Epithelial cell of esophagus (primary cell): ENCODE measurements around the gene EPHB1.
"Not testable (repeated sequence)": the region's sequence is repeated elsewhere in the genome, so short reads cannot be mapped to it uniquely, and the experiment has no call there.

ENCODE experiments used
- DNase-seq: peaks from one replicate; pipeline ENCODE4 v3.0.0; 2010; ENCODE audit warnings: low read depth
- H3K4me3 ChIP-seq: 2 replicates; pipeline ENCODE4 v1.5.1; 2011; ENCODE audit warnings: mild to moderate bottlenecking, low read length, control low read depth
- TF ChIP-seq, protein P1 (sequence below): IDR thresholded peaks from 2 replicates; pipeline ENCODE4 v1.5.1; 2011; ENCODE audit warnings: low read depth, mild to moderate bottlenecking, low read length, control low read depth, inconsistent platforms; ENCODE audit not compliant: insufficient read depth; ENCODE audit errors: missing control alignments

EPHB1 gene

DNA sequence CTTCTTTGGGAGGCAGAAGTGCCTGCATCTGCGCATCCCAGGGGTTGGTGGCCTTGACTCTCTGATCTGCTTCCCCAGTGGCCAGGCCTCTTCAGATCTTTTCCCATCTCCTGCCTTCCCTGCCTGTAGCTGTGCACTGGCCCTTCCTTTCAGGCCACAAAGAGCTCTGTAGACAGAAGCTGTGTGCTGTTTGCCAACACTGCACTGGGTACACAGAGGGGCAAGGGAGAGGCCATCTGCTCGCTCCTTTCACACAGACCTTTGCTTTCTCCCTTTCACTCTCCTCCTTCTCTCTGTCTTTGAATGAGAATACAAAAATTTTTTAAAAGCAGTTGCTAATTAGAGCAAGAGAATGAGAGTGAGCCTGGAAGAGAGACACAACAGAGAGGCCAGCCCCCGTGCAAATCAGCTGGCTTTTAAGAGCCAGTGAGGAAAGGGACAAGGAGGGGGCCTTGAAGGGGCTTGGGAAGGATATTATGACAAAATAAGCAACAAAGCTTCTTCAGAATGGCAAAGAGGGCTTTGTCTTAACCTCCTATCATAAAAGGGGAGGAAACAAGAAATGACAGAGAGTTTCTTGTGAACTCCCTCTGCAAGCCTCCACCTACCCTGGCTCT, 170.9 kb downstream of the EPHB1 start:
- TF ChIP-seq, protein P1, sequence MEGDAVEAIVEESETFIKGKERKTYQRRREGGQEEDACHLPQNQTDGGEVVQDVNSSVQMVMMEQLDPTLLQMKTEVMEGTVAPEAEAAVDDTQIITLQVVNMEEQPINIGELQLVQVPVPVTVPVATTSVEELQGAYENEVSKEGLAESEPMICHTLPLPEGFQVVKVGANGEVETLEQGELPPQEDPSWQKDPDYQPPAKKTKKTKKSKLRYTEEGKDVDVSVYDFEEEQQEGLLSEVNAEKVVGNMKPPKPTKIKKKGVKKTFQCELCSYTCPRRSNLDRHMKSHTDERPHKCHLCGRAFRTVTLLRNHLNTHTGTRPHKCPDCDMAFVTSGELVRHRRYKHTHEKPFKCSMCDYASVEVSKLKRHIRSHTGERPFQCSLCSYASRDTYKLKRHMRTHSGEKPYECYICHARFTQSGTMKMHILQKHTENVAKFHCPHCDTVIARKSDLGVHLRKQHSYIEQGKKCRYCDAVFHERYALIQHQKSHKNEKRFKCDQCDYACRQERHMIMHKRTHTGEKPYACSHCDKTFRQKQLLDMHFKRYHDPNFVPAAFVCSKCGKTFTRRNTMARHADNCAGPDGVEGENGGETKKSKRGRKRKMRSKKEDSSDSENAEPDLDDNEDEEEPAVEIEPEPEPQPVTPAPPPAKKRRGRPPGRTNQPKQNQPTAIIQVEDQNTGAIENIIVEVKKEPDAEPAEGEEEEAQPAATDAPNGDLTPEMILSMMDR = no peak
- no peak for DNase-seq

DNA sequence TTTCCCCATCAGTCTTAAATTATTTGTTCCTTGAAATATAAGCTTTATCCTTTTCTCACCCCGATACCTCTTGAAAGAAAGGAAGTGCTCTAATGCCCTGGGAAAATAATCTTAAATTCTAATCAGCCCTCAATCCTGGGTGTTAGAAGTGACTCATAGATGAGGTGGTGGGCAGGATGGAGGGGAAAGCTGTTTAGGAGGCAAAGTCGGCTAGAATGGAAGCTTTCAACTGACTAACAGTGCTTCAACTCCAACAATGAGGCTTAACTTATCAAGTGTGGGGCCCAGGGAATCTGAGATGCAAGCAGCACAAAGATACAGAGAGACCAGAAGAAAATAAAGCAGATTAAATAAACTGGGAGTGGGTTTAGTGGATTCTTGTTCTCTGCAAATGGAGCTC, 175.8 kb downstream of the EPHB1 start:
- DNase-seq = no peak
- H3K4me3 ChIP-seq = no peak overlapping the region
- TF ChIP-seq, protein P1 = no peak

More for the DNA sequence above, 170.9 kb downstream of the EPHB1 start:
- H3K4me3 ChIP-seq = no peak overlapping the region

DNA sequence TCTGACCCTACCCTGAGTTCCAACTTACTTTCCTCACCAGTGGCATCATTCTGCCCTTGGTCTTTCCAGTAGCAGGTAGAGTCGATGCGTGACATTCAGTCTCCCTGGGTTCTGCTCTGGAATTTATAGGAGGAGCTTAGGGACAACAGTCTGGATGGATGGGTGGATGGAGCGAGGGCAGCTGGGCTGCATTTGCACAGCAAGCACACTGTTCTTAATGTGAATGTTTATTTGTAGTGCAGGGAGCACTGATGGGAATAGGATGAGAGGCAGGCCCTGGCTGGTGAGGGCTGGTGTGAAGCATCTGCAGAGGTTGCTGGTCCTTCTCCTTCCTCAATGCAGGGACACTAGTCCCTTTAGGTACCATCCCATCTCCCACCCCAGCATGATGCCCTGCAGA, 176.2 kb downstream of the EPHB1 start:
- H3K4me3 ChIP-seq = no peak overlapping the region
- TF ChIP-seq, protein P1 = no peak
- no peak for DNase-seq

DNA sequence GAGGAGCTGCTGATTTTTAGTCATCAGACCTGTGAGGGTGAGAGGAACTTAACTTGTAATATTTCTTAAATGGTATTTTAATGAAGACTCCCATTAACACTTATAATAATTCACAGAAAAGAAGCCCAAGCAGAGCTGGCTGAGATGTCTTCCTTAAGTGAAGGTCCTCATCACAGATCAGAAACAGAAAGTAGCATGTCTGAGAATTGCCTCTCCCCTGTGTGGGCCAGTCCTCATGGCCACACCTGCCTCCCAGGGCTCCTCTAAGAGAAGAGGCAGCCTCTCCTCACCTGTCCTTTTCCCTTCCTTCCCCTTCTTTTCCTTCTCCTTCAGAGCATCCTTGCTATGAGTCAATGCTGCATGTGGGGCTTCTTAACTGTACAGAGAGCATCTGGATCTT, 176.8 kb downstream of the EPHB1 start:
- H3K4me3 ChIP-seq, DNase-seq: not testable (repeated sequence)

DNA sequence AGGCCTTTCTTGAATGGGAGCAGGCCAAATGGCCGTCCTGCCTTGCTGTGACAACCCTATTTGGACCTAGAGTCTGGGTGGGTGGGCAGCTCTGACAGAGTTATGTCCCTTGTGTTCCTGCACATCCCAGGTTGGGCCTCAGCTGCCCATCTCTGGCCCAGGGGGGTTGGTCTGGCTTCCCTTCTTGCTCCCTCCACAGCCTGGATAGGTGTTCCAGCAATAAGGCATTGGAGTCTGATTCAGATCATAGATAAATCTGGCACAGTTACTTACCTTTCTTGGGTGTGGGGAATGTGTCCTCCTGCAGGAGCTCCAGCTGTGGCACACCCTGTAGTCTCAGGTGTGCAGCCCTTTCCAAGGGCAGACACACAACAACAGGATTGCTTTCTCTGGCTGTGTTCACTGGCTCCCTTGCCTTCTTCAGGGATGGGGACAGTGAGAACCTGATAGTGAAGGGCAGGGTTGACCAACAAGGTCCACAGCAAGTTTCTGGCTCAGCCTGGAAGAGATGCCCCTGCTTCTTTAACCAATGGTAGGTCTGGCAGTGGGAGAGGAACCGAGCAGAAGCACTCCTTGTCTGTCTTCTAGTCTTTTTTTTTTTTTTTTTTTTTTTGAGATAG, 177.9 kb downstream of the EPHB1 start:
- no peak overlapping the region for H3K4me3 ChIP-seq
- TF ChIP-seq, protein P1 = no peak
- DNase-seq = no peak

DNA sequence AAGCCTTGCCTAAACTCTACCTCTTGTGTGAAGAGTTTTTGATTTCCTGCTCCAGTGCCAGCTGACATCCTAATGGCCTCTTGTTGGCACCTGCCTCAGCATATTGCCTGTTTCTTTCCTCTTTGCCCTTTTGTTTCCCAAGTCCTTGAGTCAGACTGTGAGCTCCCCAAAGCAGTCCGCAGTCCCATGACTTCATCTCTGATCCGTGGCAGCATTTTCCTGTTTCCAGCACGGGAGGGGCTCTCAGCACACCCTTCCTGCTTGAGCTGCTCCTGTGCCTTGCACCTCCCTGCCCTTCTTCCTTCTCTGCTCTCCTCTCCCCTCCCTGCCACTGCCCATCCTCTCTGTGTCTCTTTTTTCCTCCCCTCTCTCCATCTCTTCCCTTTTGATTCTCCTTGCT, 179.6 kb downstream of the EPHB1 start:
- no peak overlapping the region for H3K4me3 ChIP-seq
- TF ChIP-seq, protein P1 = no peak
- no peak for DNase-seq

DNA sequence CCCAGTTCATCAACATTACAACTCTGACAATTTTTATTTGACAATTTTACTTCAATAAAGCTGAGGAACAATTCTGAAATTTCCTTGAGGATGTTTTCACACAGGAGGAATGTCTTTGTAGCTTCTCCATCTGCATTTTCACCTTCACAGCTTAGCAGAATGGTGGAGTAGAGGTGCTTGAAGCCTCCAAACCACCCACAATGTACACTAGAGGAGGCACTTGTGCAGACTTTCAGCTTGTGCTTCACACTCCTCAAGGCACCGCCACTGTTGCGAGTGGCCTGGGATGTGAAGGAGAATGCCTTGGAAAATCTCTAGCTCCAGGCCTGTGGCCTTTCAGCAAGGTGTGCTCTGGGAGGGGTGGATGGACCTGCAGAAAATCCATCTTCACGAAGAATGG, 181.9 kb downstream of the EPHB1 start:
- TF ChIP-seq, protein P1 = no peak

DNA sequence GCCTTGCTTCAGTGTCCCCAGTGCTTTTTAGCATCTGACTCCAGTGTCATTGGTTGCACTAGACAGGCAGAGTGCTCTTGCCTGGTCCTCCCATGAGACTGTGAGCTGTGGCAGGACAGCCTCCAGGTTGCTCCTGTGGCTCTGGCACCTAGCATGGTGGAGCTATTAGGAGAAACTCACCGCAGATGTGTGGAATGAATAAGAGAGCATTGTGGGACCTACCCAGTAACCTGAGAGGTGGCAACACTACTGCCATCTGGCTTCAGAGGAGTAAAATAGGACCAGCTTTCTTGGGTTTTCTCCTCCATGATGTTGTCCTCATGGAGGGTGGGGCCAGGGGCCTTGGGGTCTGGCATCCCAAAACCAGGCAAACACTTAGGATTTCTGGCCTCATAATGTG, 183.6 kb downstream of the EPHB1 start:
- TF ChIP-seq, protein P1 = no peak
- no peak for DNase-seq
- no peak overlapping the region for H3K4me3 ChIP-seq

More for the DNA sequence above, 181.9 kb downstream of the EPHB1 start:
- DNase-seq = no peak
- no peak overlapping the region for H3K4me3 ChIP-seq
